SK-N-SH (cell line): ENCODE data around the gene RABL6. TPM values are rescaled to one million over a fixed set of nuclear protein-coding genes. Genes with fewer than 3 reads are reported as not detected.

Experiments used
- CTCF ChIA-PET: fragments of 300-600, 350-600 bp; formaldehyde crosslinking; extraction: SDS; loops from one replicate; lab custom pipeline; 2021; lab: Yijun Ruan, JAX
- POLR2A ChIA-PET: fragments of 350-600 bp; sonication (Branson Sonifier 250); formaldehyde crosslinking; extraction: SDS; loops from one replicate; lab custom pipeline; 2020; ENCODE audit warnings: antibody characterized with exemption, inconsistent platforms; lab: Yijun Ruan, JAX
- DNase-seq: peaks from one replicate; pipeline ENCODE4 v3.0.0; 2012
- H2AFZ ChIP-seq: fragments of 200-600 bp; sonication (generic); 2 replicates; pipeline ENCODE4 v1.8.1; 2016; ENCODE audit warnings: antibody characterized with exemption, mild to moderate bottlenecking, low read depth
- H3F3A ChIP-seq: fragments of 200-600 bp; sonication (generic); replicated peaks from 2 replicates; pipeline ENCODE3; 2016; ENCODE audit warnings: antibody characterized with exemption, mild to moderate bottlenecking; ENCODE audit not compliant: insufficient read depth
- H3K27ac ChIP-seq, 2 experiments: fragments of 200-500 bp in 1 of 2; fragments of 200-600 bp in 1 of 2; sonication (Bioruptor generic) in 1 of 2; sonication (generic), shearing (Covaris generic) in 1 of 2; 2 replicates each; pipeline versions ENCODE4 v1.5.1 to v1.6.1; 2014 to 2016; ENCODE audit warnings: low read depth in 2 of 2, inconsistent platforms in 1 of 2, low read length in 1 of 2, mild to moderate bottlenecking in 1 of 2, mixed read lengths in 1 of 2
- H3K27me3 ChIP-seq: fragments of 200-600 bp; sonication (generic), shearing (Covaris generic); 2 replicates; pipeline ENCODE4 v1.6.1; 2016; ENCODE audit warnings: mixed run types; ENCODE audit not compliant: insufficient read depth
- H3K36me3 ChIP-seq, 2 experiments: fragments of 200-500 bp in 1 of 2; fragments of 200-600 bp in 1 of 2; sonication (Bioruptor generic) in 1 of 2; sonication (generic) in 1 of 2; replicated peaks in 1 of 2; 2 replicates each; pipeline versions ENCODE3 to v1.5.1; 2014 to 2016; ENCODE audit warnings: low read length in 1 of 2, mild to moderate bottlenecking in 1 of 2; ENCODE audit not compliant: insufficient read depth in 2 of 2, control insufficient read depth in 1 of 2
- H3K4me1 ChIP-seq, 2 experiments: fragments of 200-500 bp in 1 of 2; fragments of 200-600 bp in 1 of 2; sonication (Bioruptor generic) in 1 of 2; sonication (generic), shearing (Covaris generic) in 1 of 2; 2 replicates each; pipeline versions ENCODE4 v1.5.1 to v1.6.1; 2014 to 2016; ENCODE audit warnings: low read depth in 1 of 2, low read length in 1 of 2, mixed run types in 1 of 2; ENCODE audit not compliant: insufficient read depth in 2 of 2, control insufficient read depth in 1 of 2
- H3K4me2 ChIP-seq: fragments of 200-600 bp; sonication (generic), shearing (Covaris generic); 2 replicates; pipeline ENCODE4 v1.6.1; 2017; ENCODE audit warnings: mixed run types
- H3K4me3 ChIP-seq, 2 experiments: fragments of 200-500 bp in 1 of 2; fragments of 200-600 bp in 1 of 2; sonication (Bioruptor generic) in 1 of 2; sonication (generic), shearing (Covaris generic) in 1 of 2; 2 replicates each; pipeline versions ENCODE4 v1.5.1 to v1.8.1; 2014 to 2016; ENCODE audit warnings: low read depth in 2 of 2, inconsistent platforms in 1 of 2, low read length in 1 of 2, mild to moderate bottlenecking in 1 of 2, mixed read lengths in 1 of 2, moderate library complexity in 1 of 2
- H3K79me2 ChIP-seq: fragments of 200-600 bp; sonication (generic); 2 replicates; pipeline ENCODE4 v1.8.1; 2017; ENCODE audit warnings: mild to moderate bottlenecking; ENCODE audit not compliant: insufficient read depth
- H3K9ac ChIP-seq: fragments of 200-600 bp; sonication (generic); 2 replicates; pipeline ENCODE4 v1.6.1; 2017; ENCODE audit warnings: mixed run types
- H3K9me2 ChIP-seq: fragments of 200-600 bp; sonication (generic); 2 replicates; pipeline ENCODE4 v1.6.1; 2017; ENCODE audit warnings: mixed run types
- H3K9me3 ChIP-seq: fragments of 200-600 bp; sonication (generic); 2 replicates; pipeline ENCODE4 v1.6.1; 2017; ENCODE audit warnings: mixed run types, mild to moderate bottlenecking, moderate library complexity
- H4K20me1 ChIP-seq: fragments of 200-600 bp; sonication (generic); 2 replicates; pipeline ENCODE4 v1.6.1; 2017; ENCODE audit warnings: mild to moderate bottlenecking, mixed run types; ENCODE audit not compliant: insufficient read depth
- CHD2 ChIP-seq: fragments of 150-350 bp; IDR thresholded peaks from 2 replicates; pipeline ENCODE4 v1.6.1; 2018; ENCODE audit warnings: low read length; ENCODE audit not compliant: partially characterized antibody
- ELF1 ChIP-seq: IDR thresholded peaks from 2 replicates; pipeline ENCODE4 v1.4.0; 2012
- EP300 ChIP-seq, 2 experiments: IDR thresholded peaks; 2 replicates each; pipeline versions ENCODE4 v1.4.0 to v1.6.1; 2012; ENCODE audit warnings: borderline replicate concordance in 1 of 2, low read depth in 1 of 2, low read length in 1 of 2
- EZH2phosphoT487 ChIP-seq: fragments of 200-600 bp; sonication (generic); IDR thresholded peaks from 2 replicates; pipeline ENCODE4 v1.6.1; 2017; ENCODE audit warnings: low read depth, mixed run types, mild to moderate bottlenecking, antibody characterized with exemption, moderate library complexity, borderline replicate concordance
- FOXJ3 ChIP-seq: sonication (generic); formaldehyde crosslinking; IDR thresholded peaks from 2 replicates; pipeline ENCODE4 v1.5.1; 2020; ENCODE audit warnings: mild to moderate bottlenecking, missing genetic modification reagents
- GABPA ChIP-seq: IDR thresholded peaks from 2 replicates; pipeline ENCODE4 v1.4.0; 2012; ENCODE audit warnings: low read depth, mild to moderate bottlenecking
- MAX ChIP-seq: IDR thresholded peaks from 2 replicates; pipeline ENCODE4 v1.4.0; 2012; ENCODE audit warnings: low read depth
- MXI1 ChIP-seq: IDR thresholded peaks from 2 replicates; pipeline ENCODE4 v1.6.1; 2012; ENCODE audit warnings: mild to moderate bottlenecking, low read depth, low read length, improper control_type of control experiment
- NFIC ChIP-seq: IDR thresholded peaks from 2 replicates; pipeline ENCODE4 v1.4.0; 2012; ENCODE audit warnings: borderline replicate concordance
- RXRA ChIP-seq: IDR thresholded peaks from 2 replicates; pipeline ENCODE4 v1.4.0; 2012; ENCODE audit warnings: low read depth, mild to moderate bottlenecking, borderline replicate concordance
- SIN3A ChIP-seq: IDR thresholded peaks from 2 replicates; pipeline ENCODE4 v1.6.1; 2012; ENCODE audit warnings: low read depth, mild to moderate bottlenecking, low read length, moderate library complexity, borderline replicate concordance
- TAF1 ChIP-seq: IDR thresholded peaks from 2 replicates; pipeline ENCODE4 v1.6.1; 2012; ENCODE audit warnings: low read depth, mild to moderate bottlenecking, low read length, moderate library complexity, borderline replicate concordance
- TCF12 ChIP-seq: IDR thresholded peaks from 2 replicates; pipeline ENCODE4 v1.4.0; 2012
- TEAD4 ChIP-seq: IDR thresholded peaks from 2 replicates; pipeline ENCODE4 v1.4.0; 2012; ENCODE audit warnings: mild to moderate bottlenecking, borderline replicate concordance; ENCODE audit not compliant: insufficient read depth
- WGBS: methylation state at CpG from one replicate; pipeline ENCODE4 v1.1.6; 2017; ENCODE audit warnings: low lambda C conversion rate; 5-methylcytosine and 5-hydroxymethylcytosine counted together
- polyA plus RNA-seq, 3 experiments: library from polyadenylated mRNA; depleted of rRNA; stranded (reverse); fragments of >200 nt; gene quantifications; 2 replicates each; pipeline ENCODE4 v1.2.3, GENCODE V29; 2012
- TF ChIP-seq, protein P1 (sequence below): IDR thresholded peaks from 2 replicates; pipeline ENCODE4; 2012
- TF ChIP-seq, protein P2 (sequence below): IDR thresholded peaks from 2 replicates; pipeline ENCODE4 v1.4.0; 2012; ENCODE audit warnings: low read depth, borderline replicate concordance
- TF ChIP-seq, protein P3 (sequence below): fragments of 150-350 bp; IDR thresholded peaks from 2 replicates; pipeline ENCODE4 v1.6.1; 2017; ENCODE audit warnings: antibody characterized with exemption, low read length, low read depth, borderline replicate concordance
- TF ChIP-seq, protein P4 (sequence below): fragments of 200-600 bp; sonication (generic); IDR thresholded peaks from 2 replicates; pipeline ENCODE4 v1.6.1; 2017; ENCODE audit warnings: antibody characterized with exemption, mild to moderate bottlenecking, moderate library complexity

The RABL6 gene
- polyA plus RNA-seq, 1 of the 3 experiments (the other 2 are of a cell fraction), result 43.6 TPM

DNA sequence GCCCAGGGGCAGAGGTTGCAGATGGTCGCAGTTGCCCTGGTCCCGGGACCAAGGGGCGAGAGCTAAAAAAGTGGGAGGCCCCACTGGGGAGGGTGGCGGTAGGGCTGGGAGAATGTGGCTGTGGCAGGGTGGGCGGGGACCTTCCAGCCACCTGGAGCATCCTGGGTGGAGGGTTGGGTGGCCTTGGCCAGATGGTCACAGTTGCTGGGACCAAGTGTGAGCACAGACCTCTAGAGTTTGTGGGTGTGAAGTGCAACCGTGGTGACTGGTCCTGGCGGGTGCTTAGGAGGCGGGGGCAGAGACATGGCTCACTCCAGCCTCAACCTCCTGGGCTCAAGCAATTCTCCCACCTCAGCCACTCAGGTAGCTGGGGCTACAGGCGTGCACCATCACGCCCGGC is 72.9 kb downstream of the RABL6 start:
- H3K79me2 ChIP-seq, result no peaks in the 10 kb centered on the region
- H3F3A ChIP-seq, result no peaks in the 10 kb centered on the region
- H3K27me3 ChIP-seq, result no peaks in the 10 kb centered on the region
- CTCF ChIA-PET, result interaction anchor here (1.1 to 1.5 kb wide), 2 partner anchors 37 to 39 kb away, joined by 3 to 5 read pairs; partner anchors contain the start of gene AJM1
- no peak overlapping the region for H3K4me2 ChIP-seq
- no peaks in the 10 kb centered on the region for H3K36me3 ChIP-seq
- H3K9me3 ChIP-seq, result no peaks in the 10 kb centered on the region
- TF ChIP-seq GABPA (no peak), CHD2 (no peak), MXI1 (no peak), RXRA (no peak), EP300 (IDR thresholded peaks at IDR 0.05; ENCODE audit: borderline replicate concordance in 1 of 2, low read depth in 1 of 2, low read length in 1 of 2) (no peak), FOXJ3 (CRISPR knock-in tag) (no peak), ELF1 (no peak), TAF1 (no peak), NFIC (no peak), MAX (no peak), TCF12 (no peak)
- TF ChIP-seq, protein P1, sequence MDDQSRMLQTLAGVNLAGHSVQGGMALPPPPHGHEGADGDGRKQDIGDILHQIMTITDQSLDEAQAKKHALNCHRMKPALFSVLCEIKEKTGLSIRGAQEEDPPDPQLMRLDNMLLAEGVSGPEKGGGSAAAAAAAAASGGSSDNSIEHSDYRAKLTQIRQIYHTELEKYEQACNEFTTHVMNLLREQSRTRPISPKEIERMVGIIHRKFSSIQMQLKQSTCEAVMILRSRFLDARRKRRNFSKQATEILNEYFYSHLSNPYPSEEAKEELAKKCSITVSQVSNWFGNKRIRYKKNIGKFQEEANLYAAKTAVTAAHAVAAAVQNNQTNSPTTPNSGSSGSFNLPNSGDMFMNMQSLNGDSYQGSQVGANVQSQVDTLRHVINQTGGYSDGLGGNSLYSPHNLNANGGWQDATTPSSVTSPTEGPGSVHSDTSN, result no peak
- TF ChIP-seq, protein P2, sequence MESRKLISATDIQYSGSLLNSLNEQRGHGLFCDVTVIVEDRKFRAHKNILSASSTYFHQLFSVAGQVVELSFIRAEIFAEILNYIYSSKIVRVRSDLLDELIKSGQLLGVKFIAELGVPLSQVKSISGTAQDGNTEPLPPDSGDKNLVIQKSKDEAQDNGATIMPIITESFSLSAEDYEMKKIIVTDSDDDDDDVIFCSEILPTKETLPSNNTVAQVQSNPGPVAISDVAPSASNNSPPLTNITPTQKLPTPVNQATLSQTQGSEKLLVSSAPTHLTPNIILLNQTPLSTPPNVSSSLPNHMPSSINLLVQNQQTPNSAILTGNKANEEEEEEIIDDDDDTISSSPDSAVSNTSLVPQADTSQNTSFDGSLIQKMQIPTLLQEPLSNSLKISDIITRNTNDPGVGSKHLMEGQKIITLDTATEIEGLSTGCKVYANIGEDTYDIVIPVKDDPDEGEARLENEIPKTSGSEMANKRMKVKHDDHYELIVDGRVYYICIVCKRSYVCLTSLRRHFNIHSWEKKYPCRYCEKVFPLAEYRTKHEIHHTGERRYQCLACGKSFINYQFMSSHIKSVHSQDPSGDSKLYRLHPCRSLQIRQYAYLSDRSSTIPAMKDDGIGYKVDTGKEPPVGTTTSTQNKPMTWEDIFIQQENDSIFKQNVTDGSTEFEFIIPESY, result no peak
- TF ChIP-seq, protein P3, sequence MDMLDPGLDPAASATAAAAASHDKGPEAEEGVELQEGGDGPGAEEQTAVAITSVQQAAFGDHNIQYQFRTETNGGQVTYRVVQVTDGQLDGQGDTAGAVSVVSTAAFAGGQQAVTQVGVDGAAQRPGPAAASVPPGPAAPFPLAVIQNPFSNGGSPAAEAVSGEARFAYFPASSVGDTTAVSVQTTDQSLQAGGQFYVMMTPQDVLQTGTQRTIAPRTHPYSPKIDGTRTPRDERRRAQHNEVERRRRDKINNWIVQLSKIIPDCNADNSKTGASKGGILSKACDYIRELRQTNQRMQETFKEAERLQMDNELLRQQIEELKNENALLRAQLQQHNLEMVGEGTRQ, result no peak
- TF ChIP-seq, all 33 proteins: peak for 0
- no peaks in the 10 kb centered on the region for H3K9me2 ChIP-seq
- H3K9ac ChIP-seq, result no peak overlapping the region
- no peak overlapping the region for H3K27ac ChIP-seq
- peaks cover 0 to 6% of the 10 kb centered on the region in 2 experiments; a peak in 2 of 4 replicates for H3K4me1 ChIP-seq
- no peak overlapping the region for H2AFZ ChIP-seq
- no peak for DNase-seq
- H3K4me3 ChIP-seq, result no peak overlapping the region
- H4K20me1 ChIP-seq, result no peaks in the 10 kb centered on the region
- 82% methylated on average over 7 of the region's 11 CpGs for WGBS
- POLR2A ChIA-PET, result no interaction called here

GRCh38 chr9:136881691-136882108 is 74.0 kb downstream of the RABL6 start:
- Histone ChIP-seq H3K9me3 (no peaks in the 10 kb centered on the region), H3K4me3 (no peak overlapping the region), H3K9ac (no peak overlapping the region), H3K36me3 (no peaks in the 10 kb centered on the region), H3K9me2 (no peaks in the 10 kb centered on the region), H2AFZ (0 out of 2 replicates have a peak overlapping the region, but pooled peaks have one; percentile 18), H3K79me2 (peaks cover under 1% of the 10 kb centered on the region; the same call in 1 of the 2 replicates), H3F3A (no peaks in the 10 kb centered on the region), H3K27ac (no peak overlapping the region; a peak in 1 of 4 replicates), H3K4me2 (peak overlapping the region; percentile 15; the same call in 1 of the 2 replicates), H3K27me3 (no peaks in the 10 kb centered on the region), H3K4me1 (peaks cover 0 to 7% of the 10 kb centered on the region in 2 experiments; a peak in 2 of 4 replicates), H4K20me1 (no peaks in the 10 kb centered on the region)
- ChIA-PET CTCF (interaction anchor here (1.1 to 1.5 kb wide), 2 partner anchors 38 to 40 kb away, joined by 3 to 5 read pairs; partner anchors contain the start of gene AJM1), POLR2A (no interaction called here)
- no peak for DNase-seq
- WGBS, result 34% methylated on average over 7 of the region's 9 CpGs
- TF ChIP-seq, protein P4, sequence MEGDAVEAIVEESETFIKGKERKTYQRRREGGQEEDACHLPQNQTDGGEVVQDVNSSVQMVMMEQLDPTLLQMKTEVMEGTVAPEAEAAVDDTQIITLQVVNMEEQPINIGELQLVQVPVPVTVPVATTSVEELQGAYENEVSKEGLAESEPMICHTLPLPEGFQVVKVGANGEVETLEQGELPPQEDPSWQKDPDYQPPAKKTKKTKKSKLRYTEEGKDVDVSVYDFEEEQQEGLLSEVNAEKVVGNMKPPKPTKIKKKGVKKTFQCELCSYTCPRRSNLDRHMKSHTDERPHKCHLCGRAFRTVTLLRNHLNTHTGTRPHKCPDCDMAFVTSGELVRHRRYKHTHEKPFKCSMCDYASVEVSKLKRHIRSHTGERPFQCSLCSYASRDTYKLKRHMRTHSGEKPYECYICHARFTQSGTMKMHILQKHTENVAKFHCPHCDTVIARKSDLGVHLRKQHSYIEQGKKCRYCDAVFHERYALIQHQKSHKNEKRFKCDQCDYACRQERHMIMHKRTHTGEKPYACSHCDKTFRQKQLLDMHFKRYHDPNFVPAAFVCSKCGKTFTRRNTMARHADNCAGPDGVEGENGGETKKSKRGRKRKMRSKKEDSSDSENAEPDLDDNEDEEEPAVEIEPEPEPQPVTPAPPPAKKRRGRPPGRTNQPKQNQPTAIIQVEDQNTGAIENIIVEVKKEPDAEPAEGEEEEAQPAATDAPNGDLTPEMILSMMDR, result no peak
- no peak for TF ChIP-seq ELF1
- TF ChIP-seq, protein P2, result no peak
- TF ChIP-seq TEAD4, result no peak
- no peak for TF ChIP-seq FOXJ3 (CRISPR knock-in tag)
- TF ChIP-seq SIN3A, result no peak
- TF ChIP-seq EZH2phosphoT487, result no peak
